ENCODE results near the gene NTHL1.

The NTHL1 gene

DNA sequence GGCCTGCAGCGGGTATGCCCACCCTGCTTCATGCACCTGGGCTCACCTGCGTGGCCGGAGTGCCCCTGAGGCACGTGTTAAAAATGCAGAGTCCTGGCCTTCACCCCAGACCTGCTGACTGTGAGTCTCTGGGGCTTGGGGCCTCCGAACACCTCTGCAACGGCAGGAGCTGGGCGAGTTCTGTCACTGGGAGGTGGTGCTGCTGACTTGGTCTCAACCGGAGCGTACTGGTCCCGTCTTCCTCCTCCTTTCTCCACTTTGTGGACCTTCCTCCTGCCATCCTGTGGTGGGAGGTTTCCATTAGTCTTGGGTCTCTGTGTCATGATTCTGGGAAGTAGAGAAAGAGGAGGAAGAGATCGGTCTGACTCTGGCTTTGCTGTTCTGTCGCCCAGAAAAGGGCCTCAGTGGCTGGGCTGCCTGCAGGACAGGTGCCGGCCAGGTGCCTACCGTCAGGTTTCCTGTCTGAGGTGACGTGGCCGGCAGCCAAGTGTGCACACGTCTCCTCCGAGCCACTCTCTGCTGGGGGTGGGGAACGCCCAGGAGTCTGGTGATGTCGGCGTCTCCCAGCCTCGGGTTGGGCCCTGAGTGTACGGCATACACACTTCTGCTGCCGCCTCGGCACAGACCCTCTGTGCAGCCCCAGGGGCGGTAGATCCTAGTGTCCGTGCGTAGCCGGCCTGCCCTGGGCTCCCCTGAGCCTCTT lies 7.1 kb upstream of the NTHL1 start:
- H3K4me3 ChIP-seq (ENCODE audit: low read depth, low read length) = no peak overlapping the region
- no peak overlapping the region for H3K27ac ChIP-seq
- no peaks in the 10 kb centered on the region for H3K4me1 ChIP-seq
- H2AFZ ChIP-seq = no peak overlapping the region
- TF ChIP-seq, protein P1, sequence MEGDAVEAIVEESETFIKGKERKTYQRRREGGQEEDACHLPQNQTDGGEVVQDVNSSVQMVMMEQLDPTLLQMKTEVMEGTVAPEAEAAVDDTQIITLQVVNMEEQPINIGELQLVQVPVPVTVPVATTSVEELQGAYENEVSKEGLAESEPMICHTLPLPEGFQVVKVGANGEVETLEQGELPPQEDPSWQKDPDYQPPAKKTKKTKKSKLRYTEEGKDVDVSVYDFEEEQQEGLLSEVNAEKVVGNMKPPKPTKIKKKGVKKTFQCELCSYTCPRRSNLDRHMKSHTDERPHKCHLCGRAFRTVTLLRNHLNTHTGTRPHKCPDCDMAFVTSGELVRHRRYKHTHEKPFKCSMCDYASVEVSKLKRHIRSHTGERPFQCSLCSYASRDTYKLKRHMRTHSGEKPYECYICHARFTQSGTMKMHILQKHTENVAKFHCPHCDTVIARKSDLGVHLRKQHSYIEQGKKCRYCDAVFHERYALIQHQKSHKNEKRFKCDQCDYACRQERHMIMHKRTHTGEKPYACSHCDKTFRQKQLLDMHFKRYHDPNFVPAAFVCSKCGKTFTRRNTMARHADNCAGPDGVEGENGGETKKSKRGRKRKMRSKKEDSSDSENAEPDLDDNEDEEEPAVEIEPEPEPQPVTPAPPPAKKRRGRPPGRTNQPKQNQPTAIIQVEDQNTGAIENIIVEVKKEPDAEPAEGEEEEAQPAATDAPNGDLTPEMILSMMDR (IDR thresholded peaks at IDR 0.05) = no peak
- H3K9me3 ChIP-seq (ENCODE audit: control insufficient read depth, low read length) = no peaks in the 10 kb centered on the region
- H3K79me2 ChIP-seq = peaks cover 17% of the 10 kb centered on the region
- H3K27me3 ChIP-seq (ENCODE audit: control insufficient read depth, insufficient read depth, low read length) = no peaks in the 10 kb centered on the region
- H3K36me3 ChIP-seq (ENCODE audit: control insufficient read depth, insufficient read depth, low read length) = no peaks in the 10 kb centered on the region
- no peak overlapping the region for H3K4me2 ChIP-seq (ENCODE audit: low read length)
- no peak overlapping the region for H3K9ac ChIP-seq

DNA sequence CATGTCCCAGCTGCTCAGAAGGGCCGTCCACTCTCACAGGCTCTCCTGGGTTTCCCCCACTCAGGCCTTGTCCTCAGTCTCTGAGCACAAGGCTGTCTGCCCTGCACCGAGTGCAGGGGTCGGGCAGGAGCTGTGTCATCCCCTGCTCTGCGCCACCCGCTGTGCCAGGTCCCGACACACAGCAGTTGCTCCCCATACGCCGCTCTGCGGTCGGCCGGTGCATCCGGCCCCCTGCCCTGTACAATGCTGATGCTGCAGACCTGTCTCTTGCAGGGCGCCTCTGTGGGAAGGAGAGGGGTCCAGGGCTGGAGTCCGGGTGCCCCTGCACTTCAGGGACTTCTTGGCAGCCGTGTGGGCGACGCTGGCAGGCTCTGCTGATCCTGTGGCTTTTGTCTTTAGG lies 6.3 kb upstream of the NTHL1 start:
- H3K4me2 ChIP-seq (ENCODE audit: low read length) = no peak overlapping the region
- no peak overlapping the region for H3K27ac ChIP-seq
- peaks cover 22% of the 10 kb centered on the region for H3K79me2 ChIP-seq
- TF ChIP-seq, protein P1 (IDR thresholded peaks at IDR 0.05) = no peak
- H3K9ac ChIP-seq = no peak overlapping the region
- no peak overlapping the region for H2AFZ ChIP-seq
- H3K36me3 ChIP-seq (ENCODE audit: control insufficient read depth, insufficient read depth, low read length) = no peaks in the 10 kb centered on the region
- peaks cover 1% of the 10 kb centered on the region for H3K4me1 ChIP-seq
- H3K27me3 ChIP-seq (ENCODE audit: control insufficient read depth, insufficient read depth, low read length) = no peaks in the 10 kb centered on the region
- no peaks in the 10 kb centered on the region for H3K9me3 ChIP-seq (ENCODE audit: control insufficient read depth, low read length)
- no peak overlapping the region for H3K4me3 ChIP-seq (ENCODE audit: low read depth, low read length)

DNA sequence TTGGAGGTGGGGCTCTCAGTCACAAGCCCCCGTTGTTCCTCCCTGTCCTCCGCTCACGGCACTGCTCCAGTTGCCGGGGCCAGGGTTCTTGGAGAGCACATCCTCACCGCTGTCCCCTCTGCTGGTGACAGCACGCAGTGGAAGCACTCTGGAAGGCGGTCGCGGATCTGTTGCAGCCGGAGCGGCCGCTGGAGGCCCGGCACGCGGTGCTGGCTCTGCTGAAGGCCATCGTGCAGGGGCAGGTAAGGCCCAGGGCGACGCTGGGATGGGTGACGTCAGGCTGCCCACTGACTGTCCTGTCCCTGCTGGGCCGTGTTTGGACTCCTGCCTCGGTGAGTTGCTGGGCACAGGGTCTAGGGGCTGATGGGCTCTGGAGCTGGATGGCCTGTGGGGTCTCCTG lies 5.6 kb upstream of the NTHL1 start:
- H3K9ac ChIP-seq = no peak overlapping the region
- no peaks in the 10 kb centered on the region for H3K27me3 ChIP-seq (ENCODE audit: control insufficient read depth, insufficient read depth, low read length)
- H3K9me3 ChIP-seq (ENCODE audit: control insufficient read depth, low read length) = no peaks in the 10 kb centered on the region
- no peak overlapping the region for H2AFZ ChIP-seq
- TF ChIP-seq, protein P1 (IDR thresholded peaks at IDR 0.05) = no peak
- H3K4me2 ChIP-seq (ENCODE audit: low read length) = no peak overlapping the region
- H3K4me3 ChIP-seq (ENCODE audit: low read depth, low read length) = no peak overlapping the region
- H3K27ac ChIP-seq = no peak overlapping the region
- H3K36me3 ChIP-seq (ENCODE audit: control insufficient read depth, insufficient read depth, low read length) = no peaks in the 10 kb centered on the region
- H3K4me1 ChIP-seq = peaks cover 5% of the 10 kb centered on the region
- H3K79me2 ChIP-seq = peaks cover 29% of the 10 kb centered on the region

DNA sequence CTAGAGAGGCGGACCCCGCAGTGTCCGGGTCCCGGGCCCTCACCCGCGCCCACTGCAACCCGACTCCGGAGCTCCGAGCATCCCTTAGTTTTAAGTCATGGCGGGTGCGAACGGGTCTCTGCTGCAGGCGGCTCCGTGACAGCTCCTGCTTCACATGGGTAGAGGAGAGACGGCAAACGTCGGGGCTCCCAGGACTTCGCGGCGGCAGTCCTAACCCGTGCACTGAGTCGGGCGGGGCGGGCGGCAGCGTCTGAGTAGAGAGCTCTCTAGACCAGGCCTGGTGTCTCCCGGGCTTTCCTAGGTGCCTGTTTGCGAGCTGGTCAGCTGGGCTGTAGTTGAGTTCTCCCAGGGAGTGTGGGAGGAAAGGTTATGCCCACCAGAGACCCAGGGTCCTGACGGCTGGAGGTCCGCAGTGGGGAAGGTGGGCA lies 496 bp upstream of the NTHL1 start:
- Histone ChIP-seq H3K4me1 (peaks cover 8% of the 10 kb centered on the region), H3K27ac (peak overlapping the region; percentile 39), H3K79me2 (peaks cover 34% of the 10 kb centered on the region), H3K4me3 (ENCODE audit: low read depth, low read length) (peak overlapping the region; percentile 88), H2AFZ (peak overlapping the region; percentile 90), H3K27me3 (ENCODE audit: control insufficient read depth, insufficient read depth, low read length) (no peaks in the 10 kb centered on the region), H3K9me3 (ENCODE audit: control insufficient read depth, low read length) (no peaks in the 10 kb centered on the region), H3K36me3 (ENCODE audit: control insufficient read depth, insufficient read depth, low read length) (no peaks in the 10 kb centered on the region), H3K9ac (no peak overlapping the region), H3K4me2 (ENCODE audit: low read length) (peak overlapping the region; percentile 76)
- TF ChIP-seq, protein P1 (IDR thresholded peaks at IDR 0.05) = no peak

DNA sequence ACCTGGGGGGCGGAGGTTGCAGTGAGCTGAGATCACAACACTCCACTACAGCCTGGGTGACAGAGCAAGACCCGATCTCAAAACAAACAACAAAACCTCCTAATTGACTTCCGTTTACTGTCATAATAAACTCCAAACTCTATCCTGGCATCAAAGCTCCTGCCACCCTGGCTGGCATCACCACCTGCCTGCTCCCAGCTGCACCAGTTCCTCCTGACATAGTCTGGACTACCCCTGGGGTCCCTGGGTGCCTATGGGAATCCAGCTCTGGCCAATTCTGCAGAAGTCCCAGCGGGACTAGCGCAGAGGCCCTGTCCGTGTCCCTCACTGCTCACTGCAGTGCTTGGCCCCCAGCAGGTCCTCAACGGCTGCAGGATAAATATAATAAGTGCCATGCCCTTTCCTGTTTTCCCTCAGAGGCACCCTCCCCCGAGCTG lies 723 bp downstream of the NTHL1 start:
- Histone ChIP-seq H3K27ac (no peak overlapping the region), H3K4me3 (ENCODE audit: low read depth, low read length) (peak overlapping the region; percentile 88), H3K36me3 (ENCODE audit: control insufficient read depth, insufficient read depth, low read length) (no peaks in the 10 kb centered on the region), H2AFZ (peak overlapping the region; percentile 90), H3K9me3 (ENCODE audit: control insufficient read depth, low read length) (no peaks in the 10 kb centered on the region), H3K9ac (no peak overlapping the region), H3K4me1 (peaks cover 8% of the 10 kb centered on the region), H3K79me2 (peaks cover 31% of the 10 kb centered on the region), H3K4me2 (ENCODE audit: low read length) (peak overlapping the region; percentile 76), H3K27me3 (ENCODE audit: control insufficient read depth, insufficient read depth, low read length) (no peaks in the 10 kb centered on the region)
- TF ChIP-seq, protein P1 (IDR thresholded peaks at IDR 0.05) = no peak

Data from parathyroid adenoma (tissue), 2 donors.